Hepatocyte (in vitro differentiated cells): ENCODE measurements around the gene MITF.
"Not testable (repeated sequence)": the region's sequence is repeated elsewhere in the genome, so short reads cannot be mapped to it uniquely, and the experiment has no call there.

Source experiments
- CTCF ChIP-seq: fragments of 200-600 bp; sonication (generic); IDR thresholded peaks from 2 replicates; pipeline ENCODE4 v1.5.1; 2016; ENCODE audit warnings: antibody characterized with exemption, mild to moderate bottlenecking; ENCODE audit not compliant: poor library complexity
- EZH2 ChIP-seq: fragments of 200-600 bp; sonication (generic); IDR thresholded peaks from 2 replicates; pipeline ENCODE4 v1.6.1; 2016; ENCODE audit warnings: antibody characterized with exemption, mild to moderate bottlenecking, borderline replicate concordance

GRCh38 chr3:69909859-69910258 lies 170.6 kb downstream of the MITF start:
- not testable (repeated sequence) for TF ChIP-seq CTCF, EZH2
